AG09309 (cell line): ENCODE results near the gene TRAF3IP3.

Experiments
- DNase-seq: peaks from one replicate; pipeline ENCODE4 v3.0.0-alpha.2; 2010; ENCODE audit warnings: low read depth
- H3K4me3 ChIP-seq: 2 replicates; pipeline ENCODE4 v1.5.1; 2011; ENCODE audit warnings: mild to moderate bottlenecking, low read depth, low read length, moderate library complexity; ENCODE audit not compliant: control insufficient read depth
- TF ChIP-seq, protein P1 (sequence below): IDR thresholded peaks from 2 replicates; pipeline ENCODE4 v1.5.1; 2011; ENCODE audit warnings: mild to moderate bottlenecking, low read depth, low read length, inconsistent platforms; ENCODE audit not compliant: insufficient read depth, control insufficient read depth; ENCODE audit errors: missing control alignments

The TRAF3IP3 gene

DNA sequence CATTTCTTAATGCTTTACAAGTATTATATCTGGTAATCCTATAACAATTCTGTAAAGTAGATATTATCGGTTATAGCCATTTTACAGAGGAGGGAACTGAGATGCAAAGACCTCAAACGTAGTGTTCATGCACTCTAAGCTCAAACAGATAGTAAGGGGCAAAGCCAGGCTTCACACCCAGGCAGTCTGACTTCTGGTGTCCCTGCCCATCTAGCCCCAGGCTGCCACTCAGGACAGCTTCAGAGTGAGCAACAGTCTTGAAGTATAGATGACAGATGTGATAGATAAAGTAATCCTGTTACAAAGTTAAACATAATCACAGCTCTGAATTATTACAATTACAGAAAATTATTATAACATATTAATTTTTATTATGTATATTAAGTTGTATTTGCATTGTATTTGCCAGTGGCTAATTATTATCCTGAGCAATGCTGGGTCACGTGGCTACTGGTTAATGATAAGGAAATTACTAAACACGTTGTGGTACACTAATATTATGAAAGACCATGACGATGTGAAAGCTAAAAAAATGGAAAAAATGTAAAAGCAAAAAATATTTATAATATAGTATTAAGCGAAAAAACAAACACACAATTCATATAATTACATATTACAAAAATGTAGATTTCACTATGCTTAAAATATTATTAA lies 6.1 kb upstream of the TRAF3IP3 start:
- DNase-seq: no peak
- H3K4me3 ChIP-seq: no peak overlapping the region
- TF ChIP-seq, protein P1, sequence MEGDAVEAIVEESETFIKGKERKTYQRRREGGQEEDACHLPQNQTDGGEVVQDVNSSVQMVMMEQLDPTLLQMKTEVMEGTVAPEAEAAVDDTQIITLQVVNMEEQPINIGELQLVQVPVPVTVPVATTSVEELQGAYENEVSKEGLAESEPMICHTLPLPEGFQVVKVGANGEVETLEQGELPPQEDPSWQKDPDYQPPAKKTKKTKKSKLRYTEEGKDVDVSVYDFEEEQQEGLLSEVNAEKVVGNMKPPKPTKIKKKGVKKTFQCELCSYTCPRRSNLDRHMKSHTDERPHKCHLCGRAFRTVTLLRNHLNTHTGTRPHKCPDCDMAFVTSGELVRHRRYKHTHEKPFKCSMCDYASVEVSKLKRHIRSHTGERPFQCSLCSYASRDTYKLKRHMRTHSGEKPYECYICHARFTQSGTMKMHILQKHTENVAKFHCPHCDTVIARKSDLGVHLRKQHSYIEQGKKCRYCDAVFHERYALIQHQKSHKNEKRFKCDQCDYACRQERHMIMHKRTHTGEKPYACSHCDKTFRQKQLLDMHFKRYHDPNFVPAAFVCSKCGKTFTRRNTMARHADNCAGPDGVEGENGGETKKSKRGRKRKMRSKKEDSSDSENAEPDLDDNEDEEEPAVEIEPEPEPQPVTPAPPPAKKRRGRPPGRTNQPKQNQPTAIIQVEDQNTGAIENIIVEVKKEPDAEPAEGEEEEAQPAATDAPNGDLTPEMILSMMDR: no peak

DNA sequence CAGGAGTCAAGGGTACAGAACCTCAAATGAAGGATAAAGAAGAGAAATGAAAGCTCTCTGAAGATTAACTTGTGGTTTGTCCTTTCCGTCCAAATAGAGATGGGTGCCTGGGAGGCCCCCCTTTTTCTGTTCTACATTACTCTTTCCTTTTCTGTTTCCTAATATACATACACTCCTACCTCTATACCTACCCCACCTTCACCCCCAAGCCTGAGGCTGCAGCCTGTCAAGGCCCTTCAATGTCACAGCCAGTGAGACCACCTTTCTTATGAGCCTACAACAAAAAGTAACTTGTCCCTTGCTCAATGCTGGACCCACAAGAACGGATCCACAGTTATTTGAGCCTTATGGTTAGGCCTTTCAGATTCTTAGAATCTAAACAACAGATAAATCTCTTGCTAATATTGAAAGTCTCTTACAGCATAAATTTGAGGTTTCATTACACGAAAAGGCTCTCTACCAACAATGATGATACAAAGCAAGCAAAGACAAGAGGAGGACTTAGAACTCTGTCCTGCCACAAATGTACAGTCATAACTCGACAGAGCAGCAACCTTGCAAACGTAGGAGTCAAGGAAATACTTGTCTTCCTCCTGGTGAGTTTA lies 4.1 kb upstream of the TRAF3IP3 start:
- DNase-seq: no peak
- TF ChIP-seq, protein P1: no peak
- H3K4me3 ChIP-seq: no peak overlapping the region

DNA sequence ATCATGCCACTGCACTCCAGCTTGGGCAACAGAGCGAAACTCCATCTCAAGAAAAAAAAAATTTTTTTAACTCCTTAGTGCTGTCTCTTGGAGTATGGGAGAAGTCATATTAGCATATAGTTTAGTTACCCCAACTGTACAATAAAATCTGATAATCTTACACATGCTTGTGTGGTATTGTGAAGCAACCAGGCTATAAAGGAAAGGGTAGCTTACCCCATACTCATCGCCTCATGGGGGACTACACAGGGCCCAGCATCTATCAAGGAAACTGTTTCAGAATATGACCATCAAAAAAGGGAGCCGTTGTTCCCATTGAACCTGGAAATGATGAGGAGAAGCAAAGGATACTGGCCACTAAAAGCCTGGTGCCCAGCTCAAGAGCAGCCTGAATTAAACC lies 3.0 kb upstream of the TRAF3IP3 start:
- TF ChIP-seq, protein P1: no peak
- no peak overlapping the region for H3K4me3 ChIP-seq
- no peak for DNase-seq

DNA sequence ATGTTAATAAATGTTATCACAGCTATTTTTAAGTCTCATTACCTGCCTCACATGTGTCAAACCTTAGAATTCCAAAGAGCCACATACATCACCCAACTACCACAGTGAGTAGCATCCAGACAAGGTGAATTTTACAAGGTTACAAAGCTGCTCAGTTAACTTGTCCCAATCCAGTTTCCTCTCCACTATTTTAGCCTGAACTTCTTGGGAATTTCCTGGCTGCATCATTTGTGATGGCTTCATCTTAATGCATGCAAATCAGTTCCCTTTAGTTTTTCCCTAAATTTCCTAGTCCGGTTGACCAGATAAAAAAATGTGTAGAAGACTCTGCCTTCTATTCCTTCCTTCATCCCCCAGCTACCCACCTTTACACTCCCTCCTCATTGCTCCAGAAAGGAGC lies 597 bp upstream of the TRAF3IP3 start:
- H3K4me3 ChIP-seq: no peak overlapping the region
- DNase-seq: no peak
- TF ChIP-seq, protein P1: no peak

DNA sequence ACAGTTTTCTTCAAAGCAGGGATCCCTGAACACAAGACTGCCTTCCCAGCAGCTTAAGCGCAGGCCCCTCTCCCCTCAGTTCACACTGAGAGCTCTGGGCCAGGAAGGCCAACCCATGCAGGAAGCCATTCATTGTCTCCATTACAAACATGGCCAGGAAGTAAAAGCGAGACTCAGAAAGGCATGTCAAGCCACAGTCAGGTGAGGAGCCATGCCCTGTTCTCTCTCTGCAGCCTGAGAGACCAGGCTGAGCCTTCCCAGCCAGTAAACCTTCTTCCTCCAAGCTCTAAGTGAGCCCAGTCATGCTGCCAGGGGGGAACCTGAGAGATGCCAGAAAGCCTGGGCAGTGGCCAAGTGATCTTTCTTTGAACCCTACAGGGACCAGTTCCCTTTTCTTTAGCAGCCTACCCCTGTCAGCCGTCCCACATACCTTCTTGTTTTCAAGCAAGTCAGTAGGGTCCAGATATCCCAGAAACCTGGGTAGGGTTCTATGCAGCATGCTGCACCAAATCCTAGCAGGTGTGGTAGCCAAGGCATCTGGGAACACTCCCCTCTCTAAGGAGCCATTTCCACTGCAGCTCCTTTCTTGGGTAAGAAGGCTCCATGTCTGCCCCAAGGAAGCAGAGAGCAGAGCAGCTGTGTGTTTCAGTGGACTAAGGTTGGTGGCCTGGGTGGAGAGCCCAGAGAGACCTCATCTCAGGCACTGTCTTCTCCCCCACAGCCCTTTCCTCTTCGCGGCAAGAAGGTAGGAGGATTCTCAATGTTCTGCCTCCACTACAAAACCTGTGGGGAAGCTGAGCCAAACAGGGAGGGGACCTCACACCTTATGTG lies 977 bp downstream of the TRAF3IP3 start:
- no peak overlapping the region for H3K4me3 ChIP-seq
- TF ChIP-seq, protein P1: no peak
- DNase-seq: no peak

DNA sequence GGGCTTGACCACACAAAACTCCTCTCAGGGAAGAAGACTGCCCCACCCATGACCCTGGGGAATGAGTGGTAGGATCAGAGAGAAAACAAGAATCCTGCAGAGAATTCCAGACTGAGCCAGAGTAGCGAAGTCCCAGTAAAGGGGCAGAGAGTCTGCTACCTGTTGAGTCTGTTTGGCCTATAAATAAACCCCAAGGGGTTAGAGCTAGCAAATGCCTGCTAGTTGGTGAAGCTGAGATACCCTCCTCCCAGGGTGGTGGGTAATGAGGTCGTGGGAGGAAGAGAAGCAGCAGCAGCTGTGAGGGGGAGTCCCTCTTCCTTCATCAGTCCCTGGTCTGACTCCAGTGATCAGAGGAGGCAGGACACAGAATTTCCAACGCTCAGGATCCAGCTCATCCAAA lies 2.5 kb downstream of the TRAF3IP3 start:
- TF ChIP-seq, protein P1: no peak
- no peak for DNase-seq
- no peak overlapping the region for H3K4me3 ChIP-seq
